Right atrium auricular region (tissue), 2 donors: ENCODE results near the gene GPR151. TPM values are rescaled to one million over a fixed set of nuclear protein-coding genes. Genes with fewer than 3 reads are reported as not detected.
A peak's percentile ranks its signal among the peaks of the same experiment; 100 is the strongest.

Experiments used
- DNase-seq: peaks from one replicate; pipeline ENCODE4 v3.0.0-alpha.2; 2019; ENCODE audit warnings: low spot score
- H3K27ac ChIP-seq, 2 donors: fragments of 200-600 bp; sonication (generic); 1 replicate in 1 of 2; 2 replicates in 1 of 2; pipeline ENCODE4 v1.5.1; 2016 to 2019
- H3K27me3 ChIP-seq, 2 donors: fragments of 200-600 bp; sonication (generic); one replicate each; pipeline versions ENCODE4 v1.5.1 to v1.6.0; 2017 to 2019
- H3K36me3 ChIP-seq: fragments of 200-600 bp; sonication (generic); one replicate; pipeline ENCODE4 v1.5.1; 2016
- H3K4me1 ChIP-seq, 2 donors: fragments of 200-600 bp; sonication (generic); one replicate each; pipeline versions ENCODE4 v1.5.1 to v1.6.0; 2017 to 2019
- H3K4me3 ChIP-seq, 2 donors: fragments of 200-600 bp; sonication (generic); 1 replicate in 1 of 2; 2 replicates in 1 of 2; pipeline ENCODE4 v1.5.1; 2017 to 2019; ENCODE audit warnings: mild to moderate bottlenecking in 1 of 2, moderate library complexity in 1 of 2
- H3K9me3 ChIP-seq, 2 donors: fragments of 200-600 bp; sonication (generic); one replicate each; pipeline ENCODE4 v1.5.1; 2019
- CTCF ChIP-seq, 2 donors: fragments of 200-600 bp; sonication (generic); IDR thresholded peaks; one replicate each; pipeline ENCODE4 v1.5.1; 2019; ENCODE audit warnings: antibody characterized with exemption in 2 of 2
- total RNA-seq, 2 donors: library from RNA; depleted of rRNA; stranded (reverse); fragments of >200 nt; gene quantifications; one replicate each; pipeline ENCODE4 v1.1.0, GENCODE V29; 2016

Gene GPR151
- total RNA-seq, 2 donors from 2014 or later, result not detected

- Histone ChIP-seq H3K4me3 (no peak overlapping the region), H3K27ac (no peak overlapping the region), H3K36me3 (peaks cover 43% of the 10 kb centered on the region), H3K27me3 (no peaks in the 10 kb centered on the region), H3K9me3 (no peaks in the 10 kb centered on the region), H3K4me1 (no peaks in the 10 kb centered on the region)
- DNase-seq, result no peak
- TF ChIP-seq CTCF (IDR thresholded peaks at IDR 0.05), result peak in 1 of 2 donors; percentile 49
Observed at GRCh38 chr5:146466521-146467349, 49.3 kb downstream of the GPR151 start.

- no peaks in the 10 kb centered on the region for H3K9me3 ChIP-seq
Observed at GRCh38 chr5:146463446-146463845, 52.5 kb downstream of the GPR151 start.

More at GRCh38 chr5:146463446-146463845, 52.5 kb downstream of the GPR151 start:
- TF ChIP-seq CTCF (IDR thresholded peaks at IDR 0.05), result no peak
- Histone ChIP-seq H3K36me3 (peaks cover 38% of the 10 kb centered on the region), H3K4me1 (no peaks in the 10 kb centered on the region), H3K27ac (no peak overlapping the region), H3K27me3 (no peaks in the 10 kb centered on the region), H3K4me3 (no peak overlapping the region)
- no peak for DNase-seq

Other genes with a start within 250 kb of the GPR151 start
- not detected for gene POU4F3, start 177.4 kb downstream of the GPR151 start, total RNA-seq
- 10 to 100 TPM; 19.1 to 20.5 TPM for gene TCERG1, start 68.9 kb downstream of the GPR151 start, total RNA-seq